MM.1S (cell line): ENCODE data around the gene VAV3.

Experiments used
- CTCF ChIP-seq: fragments of 300-600 bp; sonication (generic); IDR thresholded peaks from 2 replicates; pipeline ENCODE4 v1.5.1; 2016; ENCODE audit warnings: antibody characterized with exemption, low read length, mixed read lengths
- EZH2 ChIP-seq: fragments of 300-600 bp; sonication (generic); optimal IDR thresholded peaks from 2 replicates; pipeline ENCODE3; 2017; ENCODE audit warnings: low read depth, mild to moderate bottlenecking, antibody characterized with exemption, low read length, mixed read lengths
- EZH2phosphoT487 ChIP-seq: fragments of 300-600 bp; sonication (generic); IDR thresholded peaks from 2 replicates; pipeline ENCODE4 v1.6.1; 2018; ENCODE audit warnings: antibody characterized with exemption, low read length

- TF ChIP-seq EZH2 (no peak), CTCF (no peak), EZH2phosphoT487 (no peak)
Measured at GRCh38 chr1:107664982-107665925, 299.7 kb downstream of the VAV3 start.
